RCC 7860 (cell line): Measurements from ENCODE around the gene LRRC23.
A peak's percentile ranks its signal among the peaks of the same experiment; 100 is the strongest.

Source experiments
- DNase-seq: peaks from one replicate; pipeline ENCODE4 v3.0.0-alpha.2; 2015; ENCODE audit warnings: low spot score
- FAIRE-seq: peaks from 2 replicates; lab custom pipeline; 2012; peaks lifted over from hg19 to GRCh38; lab: Jason Lieb, UNC

The LRRC23 gene

DNA sequence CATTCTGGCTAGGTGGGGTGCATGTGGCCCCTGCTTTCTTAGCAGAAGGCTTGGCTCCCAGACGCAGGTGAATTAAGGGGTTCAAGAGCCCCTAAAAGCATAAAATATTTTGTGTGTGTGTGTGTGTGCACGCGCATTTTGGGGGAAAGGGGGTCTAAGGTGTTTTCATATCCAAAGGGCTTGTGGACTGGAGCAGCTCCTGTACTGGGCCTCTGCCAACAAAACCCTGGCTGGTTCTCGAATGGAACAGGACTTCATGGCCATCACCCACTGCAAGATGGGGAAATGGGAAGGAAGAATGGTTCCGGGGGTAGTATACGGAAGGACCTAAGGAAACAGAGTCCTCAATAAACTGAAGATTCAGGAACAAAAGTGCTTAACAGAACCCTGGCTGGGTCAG is 19.2 kb downstream of the LRRC23 start:
- FAIRE-seq (no peak), DNase-seq (no peak)

DNA sequence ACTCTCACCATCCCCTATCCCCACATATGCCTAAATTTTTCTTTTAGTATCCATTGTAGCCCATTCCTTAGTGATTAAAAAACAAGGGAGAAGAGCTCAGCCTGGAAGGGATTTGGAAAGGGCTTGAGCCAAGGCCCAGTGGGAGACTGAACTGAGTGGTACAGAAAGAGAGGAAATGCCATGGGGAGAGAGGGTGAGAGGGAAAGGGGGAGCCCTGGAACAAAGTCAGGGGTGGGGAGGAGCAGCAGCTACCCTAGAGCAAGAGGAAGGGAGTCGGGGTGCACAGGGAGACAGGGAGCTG is 20.6 kb downstream of the LRRC23 start:
- no peak for DNase-seq
- no peak for FAIRE-seq

DNA sequence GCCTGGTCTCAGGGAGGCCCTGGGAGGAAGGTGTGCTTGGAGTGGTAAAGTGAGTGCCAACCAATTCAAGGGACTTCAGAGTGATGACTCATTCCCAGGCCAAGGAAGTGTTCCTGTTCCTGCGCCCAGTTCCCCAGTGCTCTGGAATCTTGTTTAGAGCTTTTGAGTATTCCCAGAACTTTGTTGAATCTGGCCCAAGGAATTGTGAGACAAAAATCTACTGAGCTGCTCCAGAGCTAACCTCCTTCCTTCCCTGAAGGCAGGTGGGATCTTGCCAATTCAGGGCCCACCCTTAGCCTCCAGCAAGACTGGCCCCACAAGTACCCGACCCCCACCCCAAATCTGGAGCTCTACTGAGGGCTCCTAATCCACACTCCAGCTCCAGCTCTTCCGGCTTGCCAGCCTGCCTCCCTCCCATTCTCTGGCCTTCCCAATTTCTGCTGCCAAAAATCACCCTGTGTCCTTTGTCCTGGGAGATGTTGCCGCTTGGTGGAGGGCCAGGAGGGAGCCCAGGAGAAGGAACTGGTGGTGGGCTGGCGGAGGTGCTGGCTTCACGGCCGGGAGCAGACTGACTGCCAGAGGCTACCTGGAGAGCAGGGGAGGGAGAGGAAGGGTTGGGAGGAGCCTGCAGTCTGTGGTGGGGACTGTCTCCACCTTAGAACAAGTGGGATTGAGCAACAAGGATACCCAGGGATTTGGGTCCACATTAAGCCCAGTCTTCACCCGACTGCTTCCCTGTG is 21.1 kb downstream of the LRRC23 start:
- peak; percentile 67 for FAIRE-seq
- DNase-seq = peak; percentile 75

DNA sequence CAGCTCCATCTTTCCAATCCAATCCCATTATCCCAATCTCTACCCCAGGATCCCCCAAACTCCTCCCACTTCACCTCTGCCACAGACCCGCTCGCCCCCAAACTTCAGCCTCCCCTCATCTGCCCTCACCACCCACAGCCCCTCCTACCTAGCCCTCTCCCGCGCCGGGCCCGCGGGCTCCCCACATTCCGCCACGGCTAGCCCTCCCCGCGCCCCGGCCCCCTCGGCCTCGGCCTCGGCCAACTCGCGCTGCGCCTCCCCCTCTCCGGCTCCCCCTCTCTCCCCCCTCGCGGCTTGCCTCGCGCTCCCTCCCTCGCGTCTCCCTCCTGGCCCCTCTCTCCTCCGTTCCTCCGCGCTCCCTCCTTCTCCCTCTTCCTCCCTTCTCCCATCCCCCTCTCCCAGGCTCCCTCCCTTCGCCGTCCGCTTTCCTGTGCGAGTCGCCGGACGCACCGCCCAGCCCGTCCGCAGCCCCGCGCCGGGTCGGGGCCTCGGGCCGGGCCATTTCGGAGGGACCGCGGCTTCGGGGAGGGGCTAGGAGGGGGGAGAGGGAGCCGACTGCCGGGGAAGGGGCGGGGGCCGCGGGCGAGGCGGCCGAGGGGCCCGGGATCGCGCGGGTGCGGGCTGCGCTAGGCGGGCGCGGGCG is 22.9 kb downstream of the LRRC23 start, which contains the start of gene ATN1:
ATN1 (plus strand) TSS at position 581 of the 643 bp plus-strand sequence. CDS start 6,043 bp downstream, outside the sequence.
- FAIRE-seq = no peak
- DNase-seq = peak; percentile 54

DNA sequence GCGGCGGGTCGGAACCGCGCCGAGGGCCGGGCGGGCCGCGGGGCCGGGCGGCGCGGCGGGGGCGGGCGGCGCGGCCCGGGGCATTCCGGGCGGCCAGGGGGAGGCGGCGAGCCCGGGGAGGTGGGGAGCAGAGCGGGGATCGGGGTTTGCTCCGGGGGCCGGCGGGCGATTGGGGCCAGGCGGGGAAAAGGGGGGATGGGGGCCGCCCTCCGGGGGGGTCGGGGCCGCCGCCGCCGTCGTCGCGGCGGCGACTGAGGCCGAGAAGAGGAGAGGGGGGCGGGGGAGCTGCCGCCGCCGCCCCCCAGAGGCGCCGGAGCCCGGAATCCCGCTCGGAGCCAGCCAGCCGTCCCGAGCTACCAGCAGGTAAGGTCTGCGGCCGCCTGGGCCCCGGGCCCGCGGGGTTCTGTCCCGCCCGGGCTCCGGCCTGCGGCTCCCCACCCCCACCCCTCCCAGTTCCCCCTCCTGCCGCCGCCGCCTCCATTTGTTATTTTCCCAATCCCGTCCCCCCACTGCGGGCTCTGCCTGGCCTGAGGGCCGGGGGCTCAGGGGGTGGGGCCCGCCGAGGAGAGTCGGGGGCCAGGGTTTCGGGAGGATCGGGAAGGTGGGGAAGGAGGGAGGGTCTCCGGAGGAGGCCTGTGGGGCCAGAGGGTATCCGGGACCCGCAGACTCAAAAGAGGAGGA is 23.5 kb downstream of the LRRC23 start:
- DNase-seq = no peak
- no peak for FAIRE-seq

DNA sequence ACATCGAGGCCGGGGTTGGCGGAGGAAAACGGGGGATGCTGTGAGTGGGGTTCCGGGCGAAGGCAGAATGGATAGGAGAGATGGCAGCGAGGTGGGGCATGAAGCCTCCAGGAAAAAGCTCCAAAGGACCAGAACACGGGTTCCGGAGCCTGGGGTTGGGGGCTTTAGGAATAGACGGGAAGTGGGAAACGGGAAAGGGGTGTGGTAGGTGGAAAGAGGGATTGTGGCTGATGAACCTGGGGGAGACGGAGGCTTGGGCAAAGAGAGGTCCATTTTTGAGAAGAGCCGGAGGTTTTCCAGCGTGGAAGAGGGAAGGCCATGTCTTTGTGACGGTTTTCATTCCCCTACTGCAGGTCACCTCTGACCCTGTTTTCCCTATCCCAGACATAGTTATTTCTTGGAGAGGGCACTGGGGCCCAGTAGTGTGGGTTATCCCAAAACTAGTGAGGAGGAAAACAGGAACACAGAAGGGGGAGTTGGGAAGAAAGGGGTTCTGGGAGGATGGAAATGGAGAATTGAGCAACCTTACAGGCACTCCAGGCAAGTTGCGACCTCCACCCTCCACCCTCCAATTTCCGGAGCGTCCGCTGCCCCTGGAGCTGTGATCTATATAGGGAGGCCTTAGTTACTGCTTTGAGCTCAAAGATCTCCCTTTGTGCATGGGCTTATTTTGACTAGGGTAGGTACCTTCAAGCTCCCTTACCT is 24.2 kb downstream of the LRRC23 start:
- DNase-seq = no peak

DNA sequence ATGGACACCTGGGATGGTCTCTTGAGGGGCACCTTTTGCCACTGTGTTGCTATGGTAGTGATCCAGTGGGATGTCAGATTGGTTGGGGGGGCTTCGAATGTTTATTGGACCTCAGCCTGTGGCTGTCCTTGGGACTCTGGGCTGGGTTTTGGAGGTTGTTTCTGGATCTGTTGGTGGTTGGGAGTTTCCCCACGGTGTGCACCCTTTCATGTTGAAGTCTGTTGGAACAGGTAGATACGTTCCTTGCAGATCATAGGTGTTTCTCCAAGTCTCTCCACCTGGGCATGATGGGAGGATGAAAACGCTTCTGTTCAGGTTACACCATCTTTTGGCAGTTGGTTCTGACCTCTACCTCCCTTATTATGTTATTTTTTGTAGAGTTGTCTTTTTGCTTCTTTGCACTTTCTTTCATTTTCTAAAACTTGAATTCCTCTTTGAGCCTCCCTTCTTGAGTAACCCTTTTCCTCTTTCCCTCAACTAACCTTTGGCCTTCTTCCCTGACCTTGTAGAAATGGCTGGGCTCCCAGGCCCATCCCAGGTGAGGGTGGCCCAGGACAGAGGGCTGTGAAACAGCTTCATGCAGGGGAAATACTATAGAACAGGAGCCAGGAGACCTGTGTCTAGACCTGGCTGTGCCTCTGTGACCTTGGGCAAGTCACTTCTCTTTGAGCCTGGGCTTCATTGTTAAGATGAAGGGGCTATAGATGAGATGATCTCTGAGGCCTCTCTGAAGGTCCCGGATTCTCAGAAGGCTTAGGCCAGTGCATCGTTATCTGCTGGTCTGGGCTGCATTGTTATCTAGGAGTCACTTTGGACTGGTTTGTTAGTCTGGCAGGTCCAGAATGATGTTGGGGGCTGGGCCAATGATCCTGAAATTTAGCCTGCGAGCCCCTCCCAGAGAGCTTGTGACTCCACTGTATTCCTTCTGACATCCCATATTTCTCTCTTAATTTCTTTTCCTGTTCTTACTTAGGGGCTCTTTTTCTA is 25.1 kb downstream of the LRRC23 start:
- FAIRE-seq = no peak
- DNase-seq = no peak

More for the DNA sequence above, 24.2 kb downstream of the LRRC23 start:
- FAIRE-seq = no peak

DNA sequence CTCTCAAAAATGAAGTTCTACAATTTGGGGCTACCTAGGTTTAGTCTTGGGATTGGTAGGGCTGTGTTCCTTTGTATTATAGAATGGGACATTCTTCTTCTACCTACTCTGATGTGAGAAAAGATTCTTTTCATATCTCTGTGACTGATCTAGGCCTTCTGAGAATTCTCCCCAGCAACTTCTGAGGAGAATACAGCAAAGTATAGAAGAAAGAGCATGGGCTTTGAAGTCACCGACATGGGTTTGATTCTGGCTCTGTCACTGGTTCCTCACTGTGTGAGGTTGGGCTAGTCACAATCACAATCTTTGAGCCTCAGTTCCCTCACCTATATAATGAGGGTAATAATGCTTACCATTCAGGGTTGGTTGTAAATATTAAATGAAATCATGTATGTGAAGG is 28.1 kb downstream of the LRRC23 start:
- DNase-seq = no peak
- FAIRE-seq = no peak

DNA sequence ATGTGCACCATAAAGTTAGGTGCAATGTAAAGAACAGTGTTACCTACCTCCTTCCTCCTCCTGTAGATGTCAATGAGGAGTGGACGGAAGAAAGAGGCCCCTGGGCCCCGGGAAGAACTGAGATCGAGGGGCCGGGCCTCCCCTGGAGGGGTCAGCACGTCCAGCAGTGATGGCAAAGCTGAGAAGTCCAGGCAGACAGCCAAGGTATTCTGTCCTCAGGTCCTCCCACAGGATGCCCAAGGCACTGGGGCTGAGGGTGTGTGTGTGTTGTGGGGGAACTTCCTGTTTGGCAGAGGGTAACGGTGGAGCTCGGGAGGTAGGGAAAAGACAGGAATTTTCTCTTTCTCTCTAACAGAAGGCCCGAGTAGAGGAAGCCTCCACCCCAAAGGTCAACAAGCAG is 29.5 kb downstream of the LRRC23 start:
- no peak for DNase-seq
- FAIRE-seq = no peak

DNA sequence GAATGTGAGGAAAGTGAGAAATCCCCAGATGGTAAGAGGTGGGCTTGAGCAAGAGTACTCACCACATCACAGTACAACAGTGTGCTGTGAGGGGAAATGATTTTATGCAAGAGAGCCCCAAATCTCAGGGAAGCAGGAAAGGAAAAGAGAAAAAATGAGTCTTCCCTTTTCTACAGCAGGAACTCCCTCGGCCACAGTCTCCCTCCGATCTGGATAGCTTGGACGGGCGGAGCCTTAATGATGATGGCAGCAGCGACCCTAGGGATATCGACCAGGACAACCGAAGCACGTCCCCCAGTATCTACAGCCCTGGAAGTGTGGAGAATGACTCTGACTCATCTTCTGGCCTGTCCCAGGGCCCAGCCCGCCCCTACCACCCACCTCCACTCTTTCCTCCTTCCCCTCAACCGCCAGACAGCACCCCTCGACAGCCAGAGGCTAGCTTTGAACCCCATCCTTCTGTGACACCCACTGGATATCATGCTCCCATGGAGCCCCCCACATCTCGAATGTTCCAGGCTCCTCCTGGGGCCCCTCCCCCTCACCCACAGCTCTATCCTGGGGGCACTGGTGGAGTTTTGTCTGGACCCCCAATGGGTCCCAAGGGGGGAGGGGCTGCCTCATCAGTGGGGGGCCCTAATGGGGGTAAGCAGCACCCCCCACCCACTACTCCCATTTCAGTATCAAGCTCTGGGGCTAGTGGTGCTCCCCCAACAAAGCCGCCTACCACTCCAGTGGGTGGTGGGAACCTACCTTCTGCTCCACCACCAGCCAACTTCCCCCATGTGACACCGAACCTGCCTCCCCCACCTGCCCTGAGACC is 31.0 kb downstream of the LRRC23 start:
- no peak for DNase-seq
- FAIRE-seq = no peak

DNA sequence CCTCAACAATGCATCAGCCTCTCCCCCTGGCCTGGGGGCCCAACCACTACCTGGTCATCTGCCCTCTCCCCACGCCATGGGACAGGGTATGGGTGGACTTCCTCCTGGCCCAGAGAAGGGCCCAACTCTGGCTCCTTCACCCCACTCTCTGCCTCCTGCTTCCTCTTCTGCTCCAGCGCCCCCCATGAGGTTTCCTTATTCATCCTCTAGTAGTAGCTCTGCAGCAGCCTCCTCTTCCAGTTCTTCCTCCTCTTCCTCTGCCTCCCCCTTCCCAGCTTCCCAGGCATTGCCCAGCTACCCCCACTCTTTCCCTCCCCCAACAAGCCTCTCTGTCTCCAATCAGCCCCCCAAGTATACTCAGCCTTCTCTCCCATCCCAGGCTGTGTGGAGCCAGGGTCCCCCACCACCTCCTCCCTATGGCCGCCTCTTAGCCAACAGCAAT is 31.6 kb downstream of the LRRC23 start:
- no peak for DNase-seq
- FAIRE-seq = no peak

DNA sequence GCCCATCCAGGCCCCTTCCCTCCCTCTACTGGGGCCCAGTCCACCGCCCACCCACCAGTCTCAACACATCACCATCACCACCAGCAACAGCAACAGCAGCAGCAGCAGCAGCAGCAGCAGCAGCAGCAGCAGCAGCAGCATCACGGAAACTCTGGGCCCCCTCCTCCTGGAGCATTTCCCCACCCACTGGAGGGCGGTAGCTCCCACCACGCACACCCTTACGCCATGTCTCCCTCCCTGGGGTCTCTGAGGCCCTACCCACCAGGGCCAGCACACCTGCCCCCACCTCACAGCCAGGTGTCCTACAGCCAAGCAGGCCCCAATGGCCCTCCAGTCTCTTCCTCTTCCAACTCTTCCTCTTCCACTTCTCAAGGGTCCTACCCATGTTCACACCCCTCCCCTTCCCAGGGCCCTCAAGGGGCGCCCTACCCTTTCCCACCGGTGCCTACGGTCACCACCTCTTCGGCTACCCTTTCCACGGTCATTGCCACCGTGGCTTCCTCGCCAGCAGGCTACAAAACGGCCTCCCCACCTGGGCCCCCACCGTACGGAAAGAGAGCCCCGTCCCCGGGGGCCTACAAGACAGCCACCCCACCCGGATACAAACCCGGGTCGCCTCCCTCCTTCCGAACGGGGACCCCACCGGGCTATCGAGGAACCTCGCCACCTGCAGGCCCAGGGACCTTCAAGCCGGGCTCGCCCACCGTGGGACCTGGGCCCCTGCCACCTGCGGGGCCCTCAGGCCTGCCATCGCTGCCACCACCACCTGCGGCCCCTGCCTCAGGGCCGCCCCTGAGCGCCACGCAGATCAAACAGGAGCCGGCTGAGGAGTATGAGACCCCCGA is 32.2 kb downstream of the LRRC23 start:
- FAIRE-seq = no peak
- no peak for DNase-seq

DNA sequence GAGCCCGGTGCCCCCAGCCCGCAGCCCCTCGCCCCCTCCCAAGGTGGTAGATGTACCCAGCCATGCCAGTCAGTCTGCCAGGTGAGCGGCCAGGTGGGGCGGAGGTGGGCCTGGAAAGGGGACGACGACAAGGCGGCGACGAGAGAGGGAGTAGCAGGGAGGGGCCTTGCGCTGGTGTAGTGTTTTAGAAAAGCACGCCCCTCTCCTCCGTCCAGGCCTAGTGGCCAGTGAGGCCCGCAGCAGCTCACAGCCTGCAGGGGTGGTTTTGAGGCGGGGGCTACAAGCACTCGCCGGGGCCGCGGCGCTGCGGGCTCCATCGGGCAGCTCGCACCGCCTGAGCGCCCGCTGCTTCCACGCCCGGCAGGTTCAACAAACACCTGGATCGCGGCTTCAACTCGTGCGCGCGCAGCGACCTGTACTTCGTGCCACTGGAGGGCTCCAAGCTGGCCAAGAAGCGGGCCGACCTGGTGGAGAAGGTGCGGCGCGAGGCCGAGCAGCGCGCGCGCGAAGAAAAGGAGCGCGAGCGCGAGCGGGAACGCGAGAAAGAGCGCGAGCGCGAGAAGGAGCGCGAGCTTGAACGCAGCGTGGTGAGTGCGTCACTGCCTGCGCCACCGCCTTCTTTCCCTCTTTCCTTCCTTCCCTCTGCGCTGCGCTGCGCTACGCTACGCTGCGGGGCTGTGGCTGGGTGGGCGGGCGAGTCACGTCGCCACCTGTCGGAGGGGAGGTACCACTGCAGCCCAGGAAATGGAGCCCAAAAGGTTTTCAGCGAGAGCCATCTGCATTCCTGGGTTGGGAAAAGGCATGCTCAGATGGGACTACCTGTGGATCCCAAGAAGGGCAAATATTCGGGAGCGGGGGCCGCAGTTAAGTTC is 33.1 kb downstream of the LRRC23 start:
- peak; percentile 86 for DNase-seq
- peak; percentile 72 for FAIRE-seq

DNA sequence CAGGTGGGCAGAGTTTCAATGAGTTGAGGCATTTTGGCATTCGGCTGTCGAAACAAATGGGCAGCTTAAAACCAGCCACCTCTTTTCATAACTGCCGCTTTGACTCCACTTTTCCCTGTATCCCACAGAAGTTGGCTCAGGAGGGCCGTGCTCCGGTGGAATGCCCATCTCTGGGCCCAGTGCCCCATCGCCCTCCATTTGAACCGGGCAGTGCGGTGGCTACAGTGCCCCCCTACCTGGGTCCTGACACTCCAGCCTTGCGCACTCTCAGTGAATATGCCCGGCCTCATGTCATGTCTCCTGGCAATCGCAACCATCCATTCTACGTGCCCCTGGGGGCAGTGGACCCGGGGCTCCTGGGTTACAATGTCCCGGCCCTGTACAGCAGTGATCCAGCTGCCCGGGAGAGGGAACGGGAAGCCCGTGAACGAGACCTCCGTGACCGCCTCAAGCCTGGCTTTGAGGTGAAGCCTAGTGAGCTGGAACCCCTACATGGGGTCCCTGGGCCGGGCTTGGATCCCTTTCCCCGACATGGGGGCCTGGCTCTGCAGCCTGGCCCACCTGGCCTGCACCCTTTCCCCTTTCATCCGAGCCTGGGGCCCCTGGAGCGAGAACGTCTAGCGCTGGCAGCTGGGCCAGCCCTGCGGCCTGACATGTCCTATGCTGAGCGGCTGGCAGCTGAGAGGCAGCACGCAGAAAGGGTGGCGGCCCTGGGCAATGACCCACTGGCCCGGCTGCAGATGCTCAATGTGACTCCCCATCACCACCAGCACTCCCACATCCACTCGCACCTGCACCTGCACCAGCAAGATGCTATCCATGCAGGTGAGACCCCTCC is 34.0 kb downstream of the LRRC23 start:
- DNase-seq (no peak), FAIRE-seq (no peak)

DNA sequence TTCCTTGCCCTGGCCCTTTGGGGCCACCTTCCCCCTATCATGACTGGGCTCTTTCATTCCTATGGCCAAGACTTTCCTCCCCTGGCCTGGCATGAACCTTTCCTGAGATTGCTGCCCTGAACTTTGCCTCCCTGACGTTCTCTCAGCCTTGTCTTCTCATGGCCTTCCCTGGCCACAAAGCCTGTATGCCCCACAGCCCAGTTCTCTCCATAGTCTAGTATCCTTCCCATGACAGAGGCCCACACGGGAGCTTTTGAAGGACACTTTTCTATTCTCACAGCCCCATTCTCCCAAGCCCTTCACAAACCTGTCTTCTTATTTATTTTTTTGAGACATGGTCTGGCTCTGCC is 34.5 kb downstream of the LRRC23 start:
- FAIRE-seq (no peak), DNase-seq (no peak)

DNA sequence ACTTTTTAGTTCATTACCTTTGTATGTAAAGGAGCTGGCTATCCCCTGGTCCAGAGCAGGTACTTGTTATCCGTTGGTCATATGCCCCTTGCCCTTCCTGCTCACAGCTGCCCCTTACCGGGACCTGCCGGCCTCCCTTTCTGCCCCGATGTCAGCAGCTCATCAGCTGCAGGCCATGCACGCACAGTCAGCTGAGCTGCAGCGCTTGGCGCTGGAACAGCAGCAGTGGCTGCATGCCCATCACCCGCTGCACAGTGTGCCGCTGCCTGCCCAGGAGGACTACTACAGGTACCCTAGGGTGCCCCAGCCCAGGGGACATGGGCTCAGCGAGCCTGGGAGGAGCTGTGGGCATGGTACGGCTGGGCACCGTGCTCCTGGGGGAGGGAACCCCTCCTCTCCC is 36.6 kb downstream of the LRRC23 start:
- no peak for DNase-seq
- no peak for FAIRE-seq

DNA sequence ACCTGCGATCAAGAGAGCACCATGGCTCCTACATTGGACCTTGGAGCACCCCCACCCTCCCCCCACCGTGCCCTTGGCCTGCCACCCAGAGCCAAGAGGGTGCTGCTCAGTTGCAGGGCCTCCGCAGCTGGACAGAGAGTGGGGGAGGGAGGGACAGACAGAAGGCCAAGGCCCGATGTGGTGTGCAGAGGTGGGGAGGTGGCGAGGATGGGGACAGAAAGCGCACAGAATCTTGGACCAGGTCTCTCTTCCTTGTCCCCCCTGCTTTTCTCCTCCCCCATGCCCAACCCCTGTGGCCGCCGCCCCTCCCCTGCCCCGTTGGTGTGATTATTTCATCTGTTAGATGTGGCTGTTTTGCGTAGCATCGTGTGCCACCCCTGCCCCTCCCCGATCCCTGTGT is 37.2 kb downstream of the LRRC23 start:
- FAIRE-seq (no peak), DNase-seq (no peak)
